Measurements from ENCODE around the gene EMD.

Gene EMD

GRCh38 chrX:154401918-154402621 is 23.0 kb downstream of the EMD start:
- H3K27ac ChIP-seq = peak overlapping the region; percentile 93

GRCh38 chrX:154402622-154403127 is 23.6 kb downstream of the EMD start:
- peak overlapping the region; percentile 93 for H3K27ac ChIP-seq
- TF ChIP-seq ZFX (IDR thresholded peaks at IDR 0.05; ENCODE audit: borderline replicate concordance) = no peak
- TF ChIP-seq, protein P1, sequence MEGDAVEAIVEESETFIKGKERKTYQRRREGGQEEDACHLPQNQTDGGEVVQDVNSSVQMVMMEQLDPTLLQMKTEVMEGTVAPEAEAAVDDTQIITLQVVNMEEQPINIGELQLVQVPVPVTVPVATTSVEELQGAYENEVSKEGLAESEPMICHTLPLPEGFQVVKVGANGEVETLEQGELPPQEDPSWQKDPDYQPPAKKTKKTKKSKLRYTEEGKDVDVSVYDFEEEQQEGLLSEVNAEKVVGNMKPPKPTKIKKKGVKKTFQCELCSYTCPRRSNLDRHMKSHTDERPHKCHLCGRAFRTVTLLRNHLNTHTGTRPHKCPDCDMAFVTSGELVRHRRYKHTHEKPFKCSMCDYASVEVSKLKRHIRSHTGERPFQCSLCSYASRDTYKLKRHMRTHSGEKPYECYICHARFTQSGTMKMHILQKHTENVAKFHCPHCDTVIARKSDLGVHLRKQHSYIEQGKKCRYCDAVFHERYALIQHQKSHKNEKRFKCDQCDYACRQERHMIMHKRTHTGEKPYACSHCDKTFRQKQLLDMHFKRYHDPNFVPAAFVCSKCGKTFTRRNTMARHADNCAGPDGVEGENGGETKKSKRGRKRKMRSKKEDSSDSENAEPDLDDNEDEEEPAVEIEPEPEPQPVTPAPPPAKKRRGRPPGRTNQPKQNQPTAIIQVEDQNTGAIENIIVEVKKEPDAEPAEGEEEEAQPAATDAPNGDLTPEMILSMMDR (IDR thresholded peaks at IDR 0.05) = no peak

More at GRCh38 chrX:154401918-154402621, 23.0 kb downstream of the EMD start:
- TF ChIP-seq, protein P1 (IDR thresholded peaks at IDR 0.05) = no peak
- TF ChIP-seq ZFX (IDR thresholded peaks at IDR 0.05; ENCODE audit: borderline replicate concordance) = no peak

DNA sequence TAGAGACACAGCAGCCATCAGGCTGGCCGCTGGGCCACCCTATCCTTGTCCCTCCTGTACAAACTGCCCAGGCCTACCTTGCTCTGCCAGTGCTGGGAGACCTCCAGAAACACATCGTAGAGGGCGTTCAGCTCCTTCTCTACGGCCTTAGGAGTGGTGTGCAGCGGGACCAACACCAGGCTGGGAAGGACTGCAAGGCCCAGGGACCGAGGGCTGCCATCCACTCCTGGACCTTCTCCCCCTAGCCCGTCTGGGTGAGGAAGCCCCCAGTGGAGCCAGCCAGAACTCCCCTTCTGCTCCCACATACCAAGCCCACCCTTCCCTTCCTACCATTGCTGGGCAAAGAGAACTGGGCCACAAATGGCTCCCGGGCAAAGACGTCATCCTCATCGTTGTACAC is 24.1 kb downstream of the EMD start:
- TF ChIP-seq, protein P1 (IDR thresholded peaks at IDR 0.05) = no peak
- no peak for TF ChIP-seq ZFX (IDR thresholded peaks at IDR 0.05; ENCODE audit: borderline replicate concordance)
- no peak overlapping the region for H3K27ac ChIP-seq

GRCh38 chrX:154403858-154404257 is 24.8 kb downstream of the EMD start:
- TF ChIP-seq, protein P1 (IDR thresholded peaks at IDR 0.05) = no peak
- TF ChIP-seq ZFX (IDR thresholded peaks at IDR 0.05; ENCODE audit: borderline replicate concordance) = no peak
- no peak overlapping the region for H3K27ac ChIP-seq

- H3K27ac ChIP-seq = no peak overlapping the region
- no peak for TF ChIP-seq ZFX (IDR thresholded peaks at IDR 0.05; ENCODE audit: borderline replicate concordance)
- TF ChIP-seq, protein P1 (IDR thresholded peaks at IDR 0.05) = no peak
Observed at GRCh38 chrX:154404625-154405192, 25.6 kb downstream of the EMD start.

DNA sequence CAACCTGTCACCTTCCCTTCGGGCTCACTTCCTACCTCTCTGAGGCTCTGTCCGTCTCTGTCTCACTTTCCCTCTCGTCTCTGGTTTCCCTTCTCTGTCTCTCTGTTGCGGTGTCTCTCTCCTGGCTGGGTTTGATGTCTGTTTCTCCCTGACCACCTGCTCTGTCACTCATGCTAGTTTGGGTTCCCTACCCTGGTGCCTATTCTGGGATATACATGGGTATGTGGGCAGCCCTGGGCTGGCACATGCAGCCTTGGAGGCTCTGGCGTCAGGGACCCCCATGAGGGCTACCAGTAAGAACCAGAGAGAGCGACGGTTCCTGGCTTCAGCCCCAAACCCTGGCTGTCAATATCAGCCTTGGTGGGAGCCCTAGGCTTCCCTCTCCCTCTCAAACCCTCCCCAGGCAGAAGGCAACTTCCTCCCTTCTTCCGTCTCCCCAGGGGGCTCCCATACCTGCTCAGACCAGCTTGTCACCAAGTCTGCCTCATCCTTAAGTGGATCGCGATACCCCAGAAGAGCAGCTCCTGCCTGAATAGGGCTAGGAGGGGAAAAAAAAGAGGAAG is 29.6 kb downstream of the EMD start:
- H3K27ac ChIP-seq = no peak overlapping the region
- TF ChIP-seq, protein P1 (IDR thresholded peaks at IDR 0.05) = no peak
- no peak for TF ChIP-seq ZFX (IDR thresholded peaks at IDR 0.05; ENCODE audit: borderline replicate concordance)
